ENCODE data around the gene EPHA4.

- no peak for TF ChIP-seq EZH2phosphoT487 (IDR thresholded peaks at IDR 0.05; ENCODE audit: borderline replicate concordance, low read depth)
- TF ChIP-seq MEF2A (IDR thresholded peaks at IDR 0.05; ENCODE audit: borderline replicate concordance, low read depth) = no peak
- no peak for TF ChIP-seq MAX (IDR thresholded peaks at IDR 0.05; ENCODE audit: low read depth)
- TF ChIP-seq YY1 (IDR thresholded peaks at IDR 0.05; ENCODE audit: low read depth) = no peak
- TF ChIP-seq CTCF (IDR thresholded peaks at IDR 0.05) = no peak
- TF ChIP-seq RAD21 (IDR thresholded peaks at IDR 0.05; ENCODE audit: low read length) = no peak
- TF ChIP-seq REST (IDR thresholded peaks at IDR 0.05; ENCODE audit: low read depth, low read length) = no peak
- TF ChIP-seq MXI1 (IDR thresholded peaks at IDR 0.05; ENCODE audit: low read depth, low read length) = no peak
- no peak for TF ChIP-seq SIN3A (IDR thresholded peaks at IDR 0.05; ENCODE audit: borderline replicate concordance, low read depth, low read length)
- no peak for TF ChIP-seq NRF1 (IDR thresholded peaks at IDR 0.05; ENCODE audit: low read depth, low read length)
- TF ChIP-seq TAF1 (IDR thresholded peaks at IDR 0.05; ENCODE audit: borderline replicate concordance, low read depth, low read length) = no peak
These were observed 76.4 kb downstream of the EPHA4 start for GRCh38 chr2:221495731-221496130.
